Measurements from ENCODE around the gene SNHG17.
"Not testable (repeated sequence)": the region's sequence is repeated elsewhere in the genome, so short reads cannot be mapped to it uniquely, and the experiment has no call there.

Gene SNHG17

DNA sequence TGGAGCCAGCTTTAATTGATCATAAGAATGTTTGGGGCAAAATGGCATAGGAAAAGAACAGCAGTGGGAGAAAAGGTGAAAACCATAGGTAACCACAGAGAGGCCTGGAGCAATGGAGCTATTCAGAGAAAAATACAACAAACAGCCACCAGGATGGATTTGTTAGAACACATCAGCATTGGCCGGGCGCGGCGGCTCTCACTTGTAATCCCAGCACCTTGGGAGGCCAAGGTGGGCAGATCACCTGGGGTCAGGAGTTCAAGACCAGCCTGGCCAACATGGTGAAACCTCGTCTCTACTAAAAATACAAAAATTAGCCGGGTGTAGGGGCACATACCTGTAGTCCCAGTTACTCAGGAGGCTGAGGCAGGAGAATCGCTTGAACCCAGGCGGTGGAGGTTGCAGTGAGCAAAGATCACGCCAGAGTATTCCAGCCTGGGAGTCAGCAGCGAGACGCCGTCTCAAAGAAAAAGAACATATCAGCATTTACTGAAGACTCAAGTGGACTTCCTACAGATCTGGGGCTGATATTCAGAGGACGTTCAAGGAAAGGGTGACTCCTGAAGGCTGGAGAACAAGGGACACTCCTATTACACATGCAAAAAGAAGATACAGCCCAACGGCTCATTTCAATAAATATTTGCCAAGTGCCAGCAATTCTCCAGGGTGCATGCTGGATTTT, 20.2 kb downstream of the SNHG17 start:
- DNase-seq, result no peak

- no peak for DNase-seq
Observed at GRCh38 chr20:38412877-38413577, 22.1 kb downstream of the SNHG17 start.

- not testable (repeated sequence) for DNase-seq
Observed at GRCh38 chr20:38407822-38408221, 27.3 kb downstream of the SNHG17 start.

- no peak for DNase-seq
Observed at GRCh38 chr20:38407321-38407720, 27.8 kb downstream of the SNHG17 start.

DNA sequence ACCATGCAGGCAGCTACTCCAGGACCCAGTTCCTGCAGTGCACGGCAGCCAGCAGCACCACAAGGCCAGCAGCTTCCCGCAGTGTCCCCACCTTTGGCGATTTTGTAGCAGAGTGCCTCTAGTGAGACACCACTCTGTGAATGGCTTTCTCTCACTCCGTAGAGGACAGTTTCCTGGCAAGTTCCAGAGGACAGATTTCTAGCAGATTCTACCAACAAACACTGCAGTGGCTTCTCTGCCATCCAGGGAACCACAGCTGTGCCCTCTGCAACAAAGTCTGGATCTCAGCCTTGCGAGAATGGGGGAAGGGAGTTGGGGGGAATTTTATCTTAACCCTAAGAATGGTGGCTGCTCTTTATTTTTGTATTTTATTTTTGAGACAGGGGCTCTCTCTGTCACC, 28.7 kb downstream of the SNHG17 start:
- no peak for DNase-seq

GRCh38 chr20:38405132-38405531, 30.0 kb downstream of the SNHG17 start:
- no peak for DNase-seq

GRCh38 chr20:38404016-38404415, 31.1 kb downstream of the SNHG17 start:
- DNase-seq, result no peak

GRCh38 chr20:38402816-38403215, 32.3 kb downstream of the SNHG17 start:
- no peak for DNase-seq

GRCh38 chr20:38402089-38402488, 33.0 kb downstream of the SNHG17 start:
- DNase-seq, result no peak

DNA sequence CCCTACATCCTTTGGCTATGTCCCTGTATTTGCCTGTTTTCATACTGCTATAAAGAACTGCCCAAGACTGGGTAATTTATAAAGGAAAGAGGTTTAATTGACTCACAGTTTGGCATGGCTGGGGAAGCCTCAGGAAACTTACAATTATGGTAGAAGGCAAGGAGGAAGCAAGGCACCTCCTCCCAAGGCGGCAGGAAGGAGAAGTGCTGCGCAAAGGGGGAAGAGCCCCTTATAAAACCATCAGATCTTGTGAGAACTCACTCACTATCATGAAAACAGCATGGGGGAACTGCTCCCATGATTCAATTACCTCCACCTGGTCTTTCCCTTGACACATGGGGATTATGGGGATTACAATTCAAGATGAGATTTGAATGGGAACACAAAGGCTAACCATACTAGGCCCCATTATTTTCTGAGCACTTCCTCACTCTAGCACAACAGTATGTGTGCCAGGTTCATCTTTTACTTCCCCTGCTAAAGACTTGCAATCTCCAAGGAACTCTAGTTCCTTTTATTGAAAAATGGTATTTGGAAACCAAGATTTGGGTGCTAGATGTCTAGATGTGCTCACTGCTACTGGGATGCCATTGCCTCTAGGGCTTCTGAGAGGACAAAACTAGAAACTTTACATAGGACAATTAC, 39.3 kb downstream of the SNHG17 start:
- not testable (repeated sequence) for DNase-seq

- DNase-seq, result no peak
Observed at GRCh38 chr20:38395165-38395564, 40.0 kb downstream of the SNHG17 start.

DNA sequence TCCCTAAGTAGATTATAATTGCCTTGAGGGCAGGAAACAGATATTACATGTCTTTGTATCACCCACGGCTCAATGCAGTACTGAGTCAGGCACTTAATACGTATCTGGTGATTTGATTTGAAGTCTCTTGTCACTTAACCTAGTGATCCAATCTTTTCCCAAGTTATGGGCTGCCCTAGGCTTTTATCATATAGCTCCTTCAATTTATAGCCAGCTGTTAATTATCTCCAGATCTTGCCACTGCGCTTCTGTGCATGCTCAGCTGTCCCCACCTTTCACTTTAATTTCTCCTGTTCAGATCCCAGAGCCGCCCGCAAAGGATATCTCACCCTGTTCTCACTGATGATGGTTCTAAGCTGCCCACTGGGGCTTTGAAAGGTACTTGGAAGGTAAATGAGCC, 41.9 kb downstream of the SNHG17 start:
- peak; percentile 22 for DNase-seq

DNA sequence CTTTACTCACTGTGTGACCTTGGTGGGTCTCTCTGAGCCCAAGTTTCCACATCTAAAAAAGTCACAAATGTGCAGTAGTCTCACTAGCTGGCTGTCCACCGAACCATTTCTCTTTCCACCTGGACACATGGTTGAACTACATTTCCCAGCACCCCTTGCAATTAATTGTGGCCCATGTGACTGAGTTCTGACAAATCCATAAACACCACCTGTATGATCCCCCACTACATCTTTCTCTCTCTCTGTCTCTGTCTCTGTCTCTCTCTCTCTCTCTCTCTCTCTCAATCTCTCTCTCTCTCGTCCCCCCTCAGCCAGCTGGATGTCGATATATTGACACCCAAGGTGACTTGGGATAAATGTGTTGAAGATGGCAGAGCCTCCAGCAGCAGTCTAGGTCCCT, 42.8 kb downstream of the SNHG17 start:
- DNase-seq, result no peak

- no peak for DNase-seq
Observed at GRCh38 chr20:38387953-38388352, 47.2 kb downstream of the SNHG17 start.

GRCh38 chr20:38386851-38387250, 48.3 kb downstream of the SNHG17 start:
- no peak for DNase-seq

GRCh38 chr20:38386004-38386403, 49.1 kb downstream of the SNHG17 start:
- no peak for DNase-seq

DNA sequence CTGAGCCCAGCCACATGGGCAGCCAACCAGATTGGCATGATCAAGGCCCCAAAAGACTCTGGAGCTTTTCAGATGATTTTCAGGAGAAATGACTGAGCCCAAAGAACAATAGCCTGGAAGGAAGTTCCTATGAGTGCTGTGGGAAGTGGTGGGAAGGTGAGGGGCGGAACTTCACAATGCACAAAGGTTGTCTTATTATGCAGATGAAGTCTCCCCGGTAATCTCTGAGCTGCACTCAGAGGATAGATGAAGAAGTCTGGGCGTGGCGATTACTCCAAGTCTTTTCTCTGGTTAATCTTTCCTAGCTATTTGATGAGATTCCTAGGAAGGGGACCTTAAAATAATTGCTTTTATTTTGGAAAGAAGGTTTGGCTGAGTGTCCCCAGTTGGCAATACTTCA, 52.0 kb downstream of the SNHG17 start:
- no peak for DNase-seq

DNA sequence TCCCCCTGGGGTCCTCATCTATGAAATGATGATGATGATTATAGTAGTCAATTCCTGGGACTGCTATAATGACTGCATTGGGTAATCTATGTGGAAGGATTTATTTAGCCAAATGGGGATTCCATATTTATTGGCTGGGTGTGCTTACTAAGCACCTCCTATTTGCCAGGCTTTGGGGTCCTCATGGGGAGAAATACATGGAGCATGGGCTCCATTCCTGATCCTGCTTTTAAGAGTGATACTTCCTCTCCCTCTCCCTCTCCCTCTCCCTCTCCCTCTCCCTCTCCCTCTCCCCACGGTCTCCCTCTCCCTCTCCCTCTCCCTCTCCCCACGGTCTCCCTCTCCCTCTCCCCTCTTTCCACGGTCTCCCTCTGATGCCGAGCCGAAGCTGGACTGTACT, 57.3 kb downstream of the SNHG17 start:
- not testable (repeated sequence) for DNase-seq

- no peak for DNase-seq
Observed at GRCh38 chr20:38377039-38377685, 58.0 kb downstream of the SNHG17 start.

- DNase-seq, result no peak
Observed at GRCh38 chr20:38373898-38374297, 61.2 kb downstream of the SNHG17 start.

DNA sequence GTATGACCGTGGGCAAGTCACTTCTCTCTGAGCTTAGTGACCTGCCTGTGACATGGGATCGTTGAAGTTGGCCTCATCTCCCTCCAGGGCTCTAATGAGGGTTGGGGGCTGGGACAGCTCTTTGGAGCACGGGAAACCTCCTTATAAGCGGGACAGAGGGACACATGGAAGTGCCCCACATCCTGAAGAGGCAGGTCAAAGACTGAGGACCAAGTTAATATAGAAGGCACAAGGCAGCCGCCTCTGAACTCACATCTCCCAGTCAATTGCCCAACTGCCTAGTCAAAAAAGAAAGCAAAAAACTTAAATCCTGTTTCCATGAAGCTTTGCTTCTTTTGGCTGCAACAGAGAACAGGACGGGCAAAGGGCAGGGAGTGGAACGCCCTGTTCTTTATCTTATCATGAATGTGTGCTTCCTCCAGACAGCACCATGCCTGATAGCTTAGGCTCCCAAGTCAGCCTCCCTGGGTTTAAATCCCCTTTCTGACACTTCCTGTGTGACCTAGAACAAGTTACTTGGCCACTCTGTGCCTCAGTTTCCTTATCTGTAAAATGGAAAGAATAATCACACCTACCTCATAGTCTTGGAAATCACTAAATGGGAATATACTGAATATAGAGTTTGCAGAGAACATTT, 61.8 kb downstream of the SNHG17 start:
- DNase-seq, result no peak

DNA sequence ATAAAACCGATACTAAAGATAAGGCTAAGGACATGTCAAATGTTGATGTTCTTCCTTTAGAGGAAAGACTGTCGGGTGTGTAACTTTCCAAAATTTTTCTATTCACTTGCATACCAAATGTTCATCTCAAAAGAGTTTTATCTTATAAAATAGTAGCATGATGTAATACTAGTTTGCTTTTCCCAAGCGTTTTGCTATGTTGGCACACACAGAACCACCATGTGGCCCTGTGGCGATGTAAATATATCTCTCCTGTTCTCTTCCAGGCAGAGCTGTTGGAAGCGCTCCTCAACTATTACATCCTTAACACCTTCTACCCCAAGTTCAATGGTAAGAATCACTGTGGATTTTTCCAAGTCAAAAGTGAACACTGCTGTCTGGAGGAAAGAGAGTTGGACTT, 62.3 kb downstream of the SNHG17 start:
- no peak for DNase-seq

All from DMS79 (cell line).